PC-9 (cell line): Measurements from ENCODE around the gene RIOK3. TPM values are rescaled to one million over a fixed set of nuclear protein-coding genes. Genes with fewer than 3 reads are reported as not detected.

Experiments
- BruUV-seq: library from RNA; stranded (reverse); fragments of 400-500 nt; replicated peaks from 2 replicates; lab custom pipeline; 2021; lab: Mats Ljungman, UMichigan
- CTCF ChIA-PET: fragments of 300-600 bp; sonication (Branson Sonifier 250); formaldehyde crosslinking; loops from one replicate; lab custom pipeline; 2022; ENCODE audit warnings: antibody characterized with exemption; lab: Charles Lee
- POLR2A ChIA-PET: fragments of 300-600 bp; sonication (Branson Sonifier 250); formaldehyde crosslinking; loops from one replicate; lab custom pipeline; 2022; ENCODE audit warnings: antibody characterized with exemption; ENCODE audit not compliant: unreplicated experiment; lab: Charles Lee
- DNase-seq, 2 experiments: peaks; one replicate each; pipeline versions ENCODE4 v3.0.0 to v3.0.0-alpha.2; 2015 to 2022; ENCODE audit warnings: mixed read lengths in 1 of 2
- H2AFZ ChIP-seq: fragments of 200-600 bp; sonication (generic); 2 replicates; pipeline ENCODE4 v1.8.1; 2017; ENCODE audit warnings: antibody characterized with exemption
- H3F3A ChIP-seq: fragments of 200-600 bp; sonication (generic); 2 replicates; pipeline ENCODE4 v1.8.1; 2017; ENCODE audit warnings: antibody characterized with exemption, mild to moderate bottlenecking, low read depth; ENCODE audit not compliant: insufficient read depth
- H3K27ac ChIP-seq: fragments of 200-600 bp; sonication (generic); 2 replicates; pipeline ENCODE4 v1.6.1; 2016; ENCODE audit warnings: mixed run types
- H3K27me3 ChIP-seq: fragments of 200-600 bp; sonication (generic); 2 replicates; pipeline ENCODE4 v1.6.1; 2016; ENCODE audit warnings: low read depth, mixed run types; ENCODE audit not compliant: insufficient read depth
- H3K36me3 ChIP-seq: fragments of 200-600 bp; sonication (generic); 2 replicates; pipeline ENCODE4 v1.6.1; 2016; ENCODE audit warnings: low read depth, mixed run types
- H3K4me1 ChIP-seq: fragments of 200-600 bp; sonication (generic); replicated peaks from 2 replicates; pipeline ENCODE4 v1.6.1; 2016; ENCODE audit warnings: mixed run types; ENCODE audit not compliant: insufficient read depth
- H3K4me2 ChIP-seq: fragments of 200-600 bp; sonication (generic); 2 replicates; pipeline ENCODE4 v1.6.1; 2017; ENCODE audit warnings: mixed run types
- H3K4me3 ChIP-seq: fragments of 200-600 bp; sonication (generic); 2 replicates; pipeline ENCODE4 v1.6.1; 2016; ENCODE audit warnings: mixed run types
- H3K79me2 ChIP-seq: fragments of 200-600 bp; sonication (generic); 2 replicates; pipeline ENCODE4 v1.6.1; 2017; ENCODE audit warnings: low read depth, mixed run types
- H3K9me2 ChIP-seq: fragments of 200-600 bp; sonication (generic); 2 replicates; pipeline ENCODE4 v1.8.1; 2017; ENCODE audit warnings: mild to moderate bottlenecking; ENCODE audit not compliant: insufficient read depth
- H3K9me3 ChIP-seq: fragments of 200-600 bp; sonication (generic); 2 replicates; pipeline ENCODE4 v1.8.1; 2016; ENCODE audit warnings: low read depth; ENCODE audit not compliant: insufficient read depth
- H4K20me1 ChIP-seq: fragments of 200-600 bp; sonication (generic); 2 replicates; pipeline ENCODE4 v1.8.1; 2017; ENCODE audit not compliant: insufficient read depth
- CTCF ChIP-seq: fragments of 200-600 bp; sonication (generic); conservative IDR thresholded peaks from 2 replicates; pipeline ENCODE4 v1.6.1; 2017; ENCODE audit warnings: mixed run types, antibody characterized with exemption, mild to moderate bottlenecking, moderate library complexity
- EZH2 ChIP-seq: fragments of 200-600 bp; sonication (generic); IDR thresholded peaks from 2 replicates; pipeline ENCODE4 v1.8.0; 2017; ENCODE audit warnings: antibody characterized with exemption, low read depth
- intact Hi-C: fragments of 100-400 bp; cut with micrococcal nuclease; formaldehyde crosslinking; loops from one replicate; pipeline ENCODE4 v1.10.0; 2022; ENCODE audit not compliant: unreplicated experiment
- total RNA-seq: library from RNA; stranded (reverse); gene quantifications from 2 replicates; pipeline ENCODE4 v1.2.3, GENCODE V29; 2021

The RIOK3 gene
- total RNA-seq, 1 experiment from 2014 or later = 39.9 TPM

- TF ChIP-seq CTCF (no peak), EZH2 (no peak)
- BruUV-seq = no TSS peak
- H3K79me2 ChIP-seq = no peaks in the 10 kb centered on the region
- DNase-seq = peak in 1 of 2 experiments; percentile 64
- no peaks in the 10 kb centered on the region for H3K9me3 ChIP-seq
- no peak overlapping the region for H2AFZ ChIP-seq
- H3F3A ChIP-seq = peaks cover 39% of the 10 kb centered on the region
- peaks cover 65% of the 10 kb centered on the region for H3K4me1 ChIP-seq
- no peaks in the 10 kb centered on the region for H4K20me1 ChIP-seq
- H3K27me3 ChIP-seq = no peaks in the 10 kb centered on the region
- H3K27ac ChIP-seq = peak overlapping the region; percentile 76
- no peak overlapping the region for H3K4me3 ChIP-seq
- POLR2A ChIA-PET = no interaction called here
- CTCF ChIA-PET = interaction anchor here (0.5 kb wide), 1 partner anchor 270 kb away, joined by 4 read pairs; no protein-coding TSS in a partner anchor
- no peaks in the 10 kb centered on the region for H3K9me2 ChIP-seq
- H3K4me2 ChIP-seq = peak overlapping the region; percentile 39
- no peaks in the 10 kb centered on the region for H3K36me3 ChIP-seq
- intact Hi-C loops = loop anchor here (5.0 kb wide), 1 partner anchor 373 kb away; no protein-coding TSS in a partner anchor
These were observed 47.5 kb upstream of the RIOK3 start for GRCh38 chr18:23405636-23406035.

GRCh38 chr18:23406271-23406787, 46.8 kb upstream of the RIOK3 start:
- Histone ChIP-seq H2AFZ (no peak overlapping the region), H3K79me2 (no peaks in the 10 kb centered on the region), H4K20me1 (no peaks in the 10 kb centered on the region), H3K9me2 (no peaks in the 10 kb centered on the region), H3K4me1 (peaks cover 58% of the 10 kb centered on the region), H3K4me2 (peak overlapping the region; percentile 39), H3K27me3 (no peaks in the 10 kb centered on the region), H3K4me3 (no peak overlapping the region), H3F3A (peaks cover 33% of the 10 kb centered on the region), H3K36me3 (no peaks in the 10 kb centered on the region), H3K9me3 (no peaks in the 10 kb centered on the region), H3K27ac (peak overlapping the region; percentile 76)
- peak; percentile 23 to 93 for DNase-seq
- no TSS peak for BruUV-seq
- CTCF ChIA-PET = no interaction called here
- POLR2A ChIA-PET = no interaction called here
- TF ChIP-seq CTCF (no peak), EZH2 (no peak)
- intact Hi-C loops = loop anchor here (5.0 kb wide), 1 partner anchor 374 kb away; no protein-coding TSS in a partner anchor

- no TSS peak for BruUV-seq
- intact Hi-C loops = loop anchor here (5.0 kb wide), 1 partner anchor 600 kb away; no protein-coding TSS in a partner anchor
- no peak overlapping the region for H3K27ac ChIP-seq
These were observed 40.6 kb upstream of the RIOK3 start for GRCh38 chr18:23412351-23412964.

More at GRCh38 chr18:23412351-23412964, 40.6 kb upstream of the RIOK3 start:
- DNase-seq = no peak
- H3K4me1 ChIP-seq = peaks cover 17% of the 10 kb centered on the region
- H3F3A ChIP-seq = peaks cover 1% of the 10 kb centered on the region; the same call in 1 of the 2 replicates
- H3K9me2 ChIP-seq = no peaks in the 10 kb centered on the region
- H3K4me3 ChIP-seq = no peak overlapping the region
- no peak for TF ChIP-seq CTCF
- TF ChIP-seq EZH2 = no peak
- no peak overlapping the region for H3K4me2 ChIP-seq
- no peaks in the 10 kb centered on the region for H3K9me3 ChIP-seq
- H3K27me3 ChIP-seq = no peaks in the 10 kb centered on the region
- no peaks in the 10 kb centered on the region for H4K20me1 ChIP-seq
- H3K36me3 ChIP-seq = no peaks in the 10 kb centered on the region
- no peak overlapping the region for H2AFZ ChIP-seq
- ChIA-PET CTCF (interaction anchor here (0.6 kb wide), 1 partner anchor 1076 kb away, joined by 3 read pairs; no protein-coding TSS in a partner anchor), POLR2A (no interaction called here)
- no peaks in the 10 kb centered on the region for H3K79me2 ChIP-seq
